Stimulated activated CD8-positive, alpha-beta memory T cell treated with anti-CD3 and anti-CD28 coated beads, Interleukin-12 subunit alpha, Interleukin-12 subunit beta, amount 100 ng/mL, for 4 hours (primary cell): Measurements from ENCODE around the gene DNAJB12.
A peak's percentile ranks its signal among the peaks of the same experiment; 100 is the strongest.
"Not testable (repeated sequence)": the region's sequence is repeated elsewhere in the genome, so short reads cannot be mapped to it uniquely, and the experiment has no call there.

ENCODE experiments used
- DNase-seq: peaks from one replicate; pipeline ENCODE4 v3.0.0-alpha.2; 2020; ENCODE audit warnings: low read depth

The DNAJB12 gene

DNA sequence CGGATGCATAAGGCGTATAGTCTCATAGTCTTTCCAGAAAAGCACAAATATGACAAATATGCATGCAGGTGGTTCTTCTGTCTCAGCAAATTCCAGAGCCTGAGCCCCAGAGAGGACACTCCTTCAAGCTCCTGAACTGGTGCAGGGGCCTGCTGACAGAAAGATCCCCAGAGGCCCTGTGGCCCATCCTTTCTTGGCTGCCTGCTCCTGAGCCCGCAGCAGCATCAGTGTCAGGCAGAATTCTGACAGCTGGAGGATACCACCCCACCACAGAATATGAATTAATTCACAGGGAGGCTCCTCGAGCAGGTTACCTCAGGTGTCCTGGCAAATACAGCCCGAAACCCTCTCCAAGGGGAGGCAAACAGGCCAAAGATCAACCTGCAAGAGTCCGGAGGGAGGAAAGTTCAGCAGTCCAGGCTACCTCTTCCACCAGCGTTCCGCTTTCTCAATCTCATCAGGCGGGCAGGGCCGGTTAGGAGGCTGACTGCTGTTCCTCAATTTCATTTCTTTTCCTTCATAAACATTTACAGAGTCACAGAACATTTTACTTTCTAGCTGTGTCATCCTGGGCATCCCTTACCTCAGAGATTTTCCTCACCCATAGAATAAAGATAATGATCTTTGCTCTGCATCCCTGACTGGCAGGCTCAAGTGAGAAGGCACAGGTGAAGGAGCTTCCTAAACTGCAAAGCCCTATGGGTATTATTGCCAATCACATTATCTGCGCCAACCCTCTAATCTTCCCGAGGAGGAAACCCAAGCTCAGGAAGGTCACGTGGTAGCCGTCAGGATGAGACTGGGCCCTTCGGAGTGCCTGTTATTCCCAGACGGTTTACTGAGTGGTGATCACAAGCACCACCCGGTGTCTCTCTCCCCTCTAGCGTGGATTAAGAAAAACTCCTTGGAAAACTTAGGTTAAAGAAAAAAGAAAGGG, 1.4 kb downstream of the DNAJB12 start:
- DNase-seq: no peak

- DNase-seq: no peak
These were observed 3.2 kb downstream of the DNAJB12 start for GRCh38 chr10:72351479-72351878.

GRCh38 chr10:72349438-72349837, 5.3 kb downstream of the DNAJB12 start:
- DNase-seq: no peak

DNA sequence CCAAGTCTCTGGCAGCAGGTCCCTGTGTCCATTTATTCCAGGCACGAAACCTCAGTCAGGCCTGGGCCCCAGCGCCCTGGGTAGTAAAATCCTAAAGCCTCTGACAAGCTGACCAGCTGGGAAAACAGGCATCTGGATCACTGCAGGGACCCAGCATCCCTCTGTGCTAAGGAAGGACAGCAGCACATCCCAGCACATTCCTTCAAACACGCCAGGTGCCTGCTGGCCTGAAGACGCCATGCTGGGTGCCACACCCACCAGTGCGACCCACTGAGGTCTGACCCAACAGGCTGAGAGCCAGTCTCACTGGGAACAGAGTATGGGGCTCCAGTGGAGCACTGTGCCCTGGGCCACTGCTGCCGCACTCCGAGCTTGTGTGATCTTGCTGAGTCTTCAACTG, 6.4 kb downstream of the DNAJB12 start:
- no peak for DNase-seq

GRCh38 chr10:72346117-72346516, 8.6 kb downstream of the DNAJB12 start:
- not testable (repeated sequence) for DNase-seq

- no peak for DNase-seq
These were observed 9.8 kb downstream of the DNAJB12 start for GRCh38 chr10:72344932-72345331.

DNA sequence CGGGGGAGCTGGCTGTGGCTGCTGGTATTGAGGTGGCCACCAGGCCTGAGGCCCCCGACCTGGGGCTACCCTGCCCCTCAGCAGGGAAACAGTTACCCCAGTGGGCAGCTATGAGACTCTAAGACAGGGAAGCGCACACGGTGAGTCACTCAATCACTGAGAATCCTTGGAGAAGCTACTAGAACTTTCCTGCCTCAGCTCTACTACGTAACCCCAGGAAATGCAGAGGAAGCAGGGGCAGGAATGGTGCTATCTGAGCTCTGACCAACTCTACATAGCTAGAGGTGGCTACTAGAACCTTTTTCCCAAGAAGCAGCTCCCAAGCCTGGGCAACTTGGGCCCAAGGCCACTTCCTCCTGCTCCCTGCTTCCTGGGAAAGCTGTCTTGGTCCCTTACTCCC, 11.8 kb downstream of the DNAJB12 start:
- DNase-seq: no peak

- DNase-seq: peak; percentile 54
These were observed 14.0 kb downstream of the DNAJB12 start for GRCh38 chr10:72340510-72341261.

GRCh38 chr10:72338180-72338579, 16.5 kb downstream of the DNAJB12 start:
- no peak for DNase-seq

DNA sequence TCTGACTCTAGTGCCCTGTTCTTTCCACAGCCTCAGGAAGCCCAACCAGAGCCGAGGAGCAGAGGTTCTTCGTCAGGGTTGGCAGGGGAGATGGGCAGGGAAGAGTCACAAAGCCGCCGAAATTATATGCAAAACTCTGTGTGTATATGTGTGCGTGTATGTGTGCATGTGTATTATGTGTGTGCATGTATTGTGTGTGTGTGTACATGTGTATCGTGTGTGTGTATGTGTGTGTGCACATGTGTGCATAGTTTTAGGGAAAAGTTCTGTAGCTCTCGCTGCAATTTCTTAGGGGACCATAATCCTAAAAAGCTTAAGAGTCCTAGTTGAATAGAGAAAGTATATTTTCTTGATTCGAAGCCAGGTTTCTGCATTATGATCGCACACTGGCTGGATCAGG, 17.0 kb downstream of the DNAJB12 start:
- DNase-seq: no peak

- peak; percentile 48 for DNase-seq
These were observed 17.6 kb downstream of the DNAJB12 start for GRCh38 chr10:72337039-72337629.

DNA sequence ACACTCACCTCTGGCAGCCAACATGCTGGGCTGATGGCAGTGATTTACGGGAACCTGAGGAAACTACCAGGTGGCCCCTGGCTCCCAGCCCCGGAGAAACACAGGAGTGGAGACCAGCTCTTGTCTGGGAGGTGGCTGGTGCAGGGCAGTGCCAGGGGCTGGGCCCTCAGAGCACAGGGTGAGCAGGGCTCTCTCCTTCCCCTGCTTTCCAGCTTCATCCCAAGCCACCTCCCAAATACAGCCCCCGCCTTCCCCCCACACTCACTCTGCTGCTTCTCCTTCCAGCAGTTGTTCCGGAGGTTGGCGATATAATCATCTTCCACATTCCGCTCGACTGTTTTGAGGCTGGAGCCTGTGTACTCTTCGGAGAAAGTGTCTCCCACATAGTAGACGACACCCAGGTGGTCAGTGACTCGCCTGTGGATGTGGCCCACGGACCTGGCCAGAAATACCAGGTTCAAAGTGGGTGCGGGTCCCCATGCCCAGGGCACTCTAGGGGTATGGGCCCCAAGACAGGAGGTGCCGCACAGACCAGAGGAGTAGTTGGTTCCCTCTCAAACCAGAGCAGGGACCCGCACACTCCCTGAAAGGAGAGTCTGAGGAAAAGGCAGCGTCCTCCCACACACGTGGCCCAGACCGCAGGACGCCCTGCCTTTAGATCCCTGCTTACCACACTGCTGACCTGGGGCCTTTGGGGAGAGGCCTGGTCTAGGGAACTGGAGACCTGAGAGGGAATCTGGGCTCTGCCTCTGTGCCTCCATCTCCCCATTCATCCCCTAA, 18.3 kb downstream of the DNAJB12 start:
- DNase-seq: no peak

DNA sequence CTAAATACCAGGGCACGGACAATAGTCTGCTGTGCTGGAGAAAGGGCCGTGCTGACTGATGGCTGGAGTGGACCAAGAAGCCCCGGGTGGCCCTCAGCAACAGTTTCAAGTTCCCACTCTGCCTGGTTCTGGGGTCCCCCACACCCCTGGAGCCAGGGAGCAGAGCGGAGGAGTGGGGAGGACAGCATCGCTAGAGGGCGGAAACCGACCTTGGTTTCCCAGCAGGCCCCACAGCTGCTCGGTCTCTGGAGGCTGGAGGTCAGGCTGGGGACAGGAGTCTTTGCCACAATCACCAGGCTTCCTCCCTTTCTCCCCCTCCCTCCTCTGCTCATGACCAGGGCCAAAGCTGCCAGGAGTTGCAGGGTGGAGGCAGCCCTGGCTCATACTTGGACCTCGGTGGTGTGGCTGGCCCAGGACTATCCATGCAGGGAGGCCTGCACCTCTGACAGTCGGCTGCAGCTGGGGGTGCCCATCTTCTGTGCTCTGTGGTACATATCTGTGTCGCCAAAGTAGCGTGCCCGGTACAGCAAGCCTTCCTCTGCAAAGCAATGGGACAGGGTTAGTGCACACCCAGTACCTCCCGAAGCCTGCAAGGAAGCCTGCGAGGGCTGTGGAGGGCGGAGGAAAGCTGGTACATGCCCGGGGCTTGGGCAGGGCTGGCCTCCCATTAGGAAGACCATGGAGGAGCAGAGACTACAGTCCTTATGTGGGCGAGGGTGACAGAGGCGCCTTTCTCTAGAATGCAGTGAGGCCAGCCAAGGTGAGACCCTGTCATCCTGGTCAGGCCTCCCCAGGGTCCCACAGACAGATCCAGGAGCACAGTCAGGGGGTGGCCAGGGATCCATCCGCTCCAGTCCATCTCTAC, 19.1 kb downstream of the DNAJB12 start:
- no peak for DNase-seq

GRCh38 chr10:72334825-72335393, 19.8 kb downstream of the DNAJB12 start:
- peak; percentile 67 for DNase-seq

DNA sequence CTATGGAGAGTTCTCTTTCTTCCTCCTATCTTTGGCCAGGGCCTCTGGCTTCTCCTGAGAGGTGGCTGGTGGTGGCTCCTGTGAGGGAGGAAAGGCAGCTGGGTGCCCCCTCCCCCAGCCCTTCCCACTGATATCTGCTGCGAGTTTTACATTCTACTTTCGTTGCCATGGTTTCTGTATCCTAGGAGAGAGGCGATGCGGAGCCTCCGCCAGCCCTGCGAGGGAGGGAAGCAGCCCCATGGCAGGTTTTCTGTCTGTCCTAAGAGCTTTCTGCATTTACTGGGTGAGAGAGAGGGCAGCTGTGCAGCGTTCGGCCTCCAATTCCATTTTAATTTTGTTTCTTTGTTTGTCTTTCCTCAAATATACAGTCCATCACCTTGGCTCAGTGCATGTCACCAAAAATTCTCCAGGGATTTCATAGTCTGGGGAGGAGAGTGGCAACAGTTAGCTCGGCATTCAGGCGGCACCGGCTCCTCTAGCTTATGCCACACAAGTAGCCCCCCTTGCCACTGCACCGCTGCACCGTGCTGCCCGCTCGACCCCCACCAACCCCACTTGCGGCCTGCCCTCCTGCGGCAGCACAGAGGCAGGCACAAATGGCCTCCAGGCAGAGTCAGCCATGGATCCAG, 20.4 kb downstream of the DNAJB12 start:
- DNase-seq: no peak

DNA sequence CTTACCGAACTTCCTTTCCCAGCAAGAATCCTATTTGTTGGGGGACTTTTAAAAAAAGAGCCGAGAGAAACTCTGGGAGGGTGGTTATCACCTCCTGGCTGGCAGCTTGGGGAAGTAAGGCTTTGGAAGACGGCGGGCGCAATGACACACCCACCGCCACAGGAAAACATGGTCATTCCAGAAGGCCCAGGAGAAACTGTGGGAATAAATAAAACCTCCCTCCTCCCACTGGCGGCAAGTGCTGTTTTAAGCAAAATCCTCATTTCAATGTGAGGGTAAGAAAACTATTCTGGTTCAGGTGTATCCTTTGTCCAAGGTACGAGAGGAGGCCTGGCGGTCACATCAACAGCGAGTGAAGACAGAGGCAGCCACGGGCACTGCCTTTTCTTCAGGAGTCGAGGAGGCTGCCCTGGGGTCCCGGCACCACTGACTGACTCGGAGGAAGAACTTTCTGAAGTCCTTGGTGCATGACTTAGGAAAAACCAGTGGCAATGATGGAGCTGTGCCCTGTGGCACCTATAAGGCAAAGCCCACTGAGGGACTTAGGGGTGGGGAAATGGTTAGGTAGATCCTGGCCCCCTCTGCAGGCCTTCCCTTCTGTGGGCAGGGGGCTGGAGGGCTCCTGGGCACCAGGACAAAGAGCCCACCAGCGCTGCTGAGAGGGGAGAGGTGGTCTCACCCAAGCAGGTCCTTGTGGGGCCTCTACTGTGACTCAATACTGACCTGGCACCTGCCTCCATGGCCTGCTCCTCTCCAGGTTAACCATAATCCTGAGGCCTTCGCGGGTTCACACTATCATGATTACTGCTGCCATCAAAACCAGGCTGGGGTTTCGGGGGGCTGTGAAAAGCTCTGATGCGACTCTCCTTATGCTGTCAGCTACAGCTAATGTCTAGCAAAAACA, 21.4 kb downstream of the DNAJB12 start:
- DNase-seq: no peak

- DNase-seq: no peak
These were observed 22.2 kb downstream of the DNAJB12 start for GRCh38 chr10:72332423-72333111.
